ENCODE measurements around the gene TTL.
"Not testable (repeated sequence)": the region's sequence is repeated elsewhere in the genome, so short reads cannot be mapped to it uniquely, and the experiment has no call there.

The TTL gene

DNA sequence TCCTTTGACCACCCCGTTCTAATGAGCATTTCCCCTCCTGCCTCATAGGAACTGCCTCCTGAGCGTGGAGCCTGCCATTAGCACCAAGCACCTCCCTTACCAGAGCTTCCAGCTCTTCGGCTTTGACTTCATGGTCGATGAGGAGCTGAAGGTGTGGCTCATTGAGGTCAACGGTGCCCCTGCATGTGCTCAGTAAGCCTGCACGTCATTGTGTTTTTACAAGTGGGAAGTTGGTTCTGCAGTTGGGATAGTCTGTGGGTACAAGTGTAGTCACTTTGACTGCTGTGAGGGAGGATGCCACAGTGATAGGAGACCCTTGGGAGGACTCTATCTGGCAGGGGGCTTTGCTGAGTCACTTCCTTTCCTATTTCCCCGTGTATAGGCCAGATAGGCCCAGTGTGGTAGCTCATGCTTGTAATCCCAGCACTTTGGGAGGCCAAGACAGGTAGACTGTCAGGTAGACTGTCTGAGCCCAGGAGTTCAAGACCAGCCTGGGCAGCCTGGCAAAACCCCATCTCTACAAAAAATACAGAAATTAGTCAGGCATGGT is 38.4 kb downstream of the TTL start:
- DNase-seq (ENCODE audit: low read depth) = no peak

- no peak for DNase-seq (ENCODE audit: low read depth)
These were observed 41.4 kb downstream of the TTL start for GRCh38 chr2:112523291-112523777.

DNA sequence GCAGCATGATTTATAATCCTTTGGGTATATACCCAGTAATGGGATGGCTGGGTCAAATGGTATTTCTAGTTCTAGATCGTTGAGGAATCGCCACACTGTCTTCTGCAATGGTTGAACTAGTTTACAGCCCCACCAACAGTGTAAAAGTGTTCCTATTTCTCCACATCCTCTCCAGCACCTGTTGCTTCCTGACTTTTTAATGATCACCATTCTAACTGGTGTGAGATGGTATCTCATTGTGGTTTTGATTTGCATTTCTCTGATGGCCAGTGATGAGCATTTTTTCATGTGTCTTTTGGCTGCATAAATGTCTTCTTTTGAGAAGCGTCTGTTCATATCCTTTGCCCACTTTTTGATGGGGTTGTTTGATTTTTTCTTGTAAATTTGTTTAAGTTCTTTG is 42.3 kb downstream of the TTL start:
- not testable (repeated sequence) for DNase-seq (ENCODE audit: low read depth)

DNA sequence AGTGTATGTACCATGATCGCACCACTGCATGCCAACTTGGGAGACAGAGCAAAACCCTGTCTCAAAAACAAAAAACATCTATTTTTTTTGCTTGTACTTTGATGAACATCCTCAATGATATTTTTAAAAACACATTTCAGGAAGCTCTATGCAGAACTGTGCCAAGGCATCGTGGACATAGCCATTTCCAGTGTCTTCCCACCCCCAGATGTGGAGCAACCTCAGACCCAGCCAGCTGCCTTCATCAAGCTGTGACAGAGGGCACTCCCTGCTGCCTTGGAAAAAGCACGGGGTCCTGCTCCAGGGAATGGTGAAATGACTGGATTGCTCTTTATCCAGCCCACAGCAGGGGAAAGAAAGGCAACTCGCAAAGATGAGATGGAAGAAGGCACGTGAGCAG is 46.6 kb downstream of the TTL start:
- DNase-seq (ENCODE audit: low read depth) = no peak

DNA sequence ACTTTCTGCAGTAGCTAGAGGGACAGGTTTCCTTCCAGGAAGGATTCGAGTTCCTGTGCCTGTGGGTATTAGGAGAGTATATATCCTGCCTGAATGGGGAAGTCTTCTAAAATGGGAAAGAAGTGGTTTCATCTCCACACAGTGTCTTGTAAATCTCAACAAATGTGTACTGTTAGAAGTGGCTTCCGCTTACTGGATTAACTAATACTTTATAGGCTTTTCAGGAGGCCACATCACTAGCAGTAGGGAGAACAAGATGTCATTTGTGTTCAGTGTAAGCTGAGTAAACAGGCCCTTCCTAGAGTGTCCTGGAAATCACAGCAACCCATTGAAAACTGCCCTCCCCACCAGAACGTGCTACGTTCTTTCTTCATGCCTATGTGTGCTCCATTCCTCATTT is 47.8 kb downstream of the TTL start:
- DNase-seq (ENCODE audit: low read depth) = no peak

DNA sequence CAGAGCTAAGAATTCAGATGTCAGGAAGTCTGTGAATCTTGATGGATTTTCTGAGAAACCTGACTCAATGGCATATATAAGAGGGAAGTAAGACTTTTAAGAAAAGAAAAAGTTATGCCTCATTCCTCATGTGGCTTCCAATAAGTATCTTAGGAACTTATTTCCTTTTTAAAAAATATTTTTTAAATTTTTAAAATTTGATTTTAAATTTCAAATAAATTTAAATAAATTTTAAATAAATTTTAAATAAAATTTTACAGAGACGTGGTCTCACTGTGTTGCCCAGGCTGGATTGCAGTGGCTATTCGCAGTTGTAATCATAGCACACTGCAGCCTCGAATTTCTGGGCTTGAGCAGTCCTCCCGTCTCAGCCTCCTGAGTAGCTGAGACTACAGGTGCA is 48.8 kb downstream of the TTL start:
- no peak for DNase-seq (ENCODE audit: low read depth)

DNA sequence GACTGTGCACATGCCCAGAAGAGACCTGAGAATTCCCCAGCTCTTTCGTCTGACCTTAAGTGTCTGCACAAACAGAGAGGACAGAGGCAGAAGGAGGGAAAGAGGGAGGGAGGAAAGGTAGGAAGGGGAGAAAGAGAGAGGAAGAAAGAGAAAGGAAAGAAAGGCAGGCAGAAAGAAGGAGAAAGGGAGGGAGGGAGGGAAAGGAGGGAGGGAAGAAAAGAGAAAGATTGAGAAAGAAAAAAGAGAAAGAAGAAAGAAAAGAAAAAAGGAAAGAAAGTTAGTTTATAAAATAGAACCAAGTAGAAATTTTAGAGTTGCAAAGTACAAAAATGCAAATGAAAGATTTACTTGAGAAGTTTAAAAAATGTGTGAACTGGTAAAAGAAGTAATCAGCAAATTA is 52.9 kb downstream of the TTL start:
- DNase-seq (ENCODE audit: low read depth) = no peak

DNA sequence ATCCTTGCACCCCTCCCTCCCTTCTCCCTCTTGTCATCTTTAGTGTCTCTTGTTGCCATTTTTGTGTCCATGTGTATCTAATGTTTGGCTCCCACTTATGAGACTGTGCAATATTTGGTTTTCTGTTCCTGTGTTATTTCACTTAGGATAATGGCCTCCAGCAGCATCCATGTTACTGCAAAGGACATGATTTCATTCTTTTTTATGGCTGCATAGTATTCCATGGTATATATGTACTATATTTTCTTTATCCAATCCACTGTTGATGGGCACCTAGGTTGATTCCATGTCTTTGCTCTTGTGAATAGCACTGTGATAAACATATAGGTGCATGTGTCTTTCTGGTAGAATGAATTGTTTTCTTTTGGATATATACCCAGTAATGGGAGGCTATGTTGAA is 54.7 kb downstream of the TTL start:
- DNase-seq (ENCODE audit: low read depth) = not testable (repeated sequence)

GRCh38 chr2:112539306-112539705 is 57.4 kb downstream of the TTL start:
- no peak for DNase-seq (ENCODE audit: low read depth)

GRCh38 chr2:112540906-112541305 is 59.0 kb downstream of the TTL start:
- no peak for DNase-seq (ENCODE audit: low read depth)

- DNase-seq (ENCODE audit: low read depth) = peak; percentile 51
These were observed 59.6 kb downstream of the TTL start for GRCh38 chr2:112541315-112542122.

DNA sequence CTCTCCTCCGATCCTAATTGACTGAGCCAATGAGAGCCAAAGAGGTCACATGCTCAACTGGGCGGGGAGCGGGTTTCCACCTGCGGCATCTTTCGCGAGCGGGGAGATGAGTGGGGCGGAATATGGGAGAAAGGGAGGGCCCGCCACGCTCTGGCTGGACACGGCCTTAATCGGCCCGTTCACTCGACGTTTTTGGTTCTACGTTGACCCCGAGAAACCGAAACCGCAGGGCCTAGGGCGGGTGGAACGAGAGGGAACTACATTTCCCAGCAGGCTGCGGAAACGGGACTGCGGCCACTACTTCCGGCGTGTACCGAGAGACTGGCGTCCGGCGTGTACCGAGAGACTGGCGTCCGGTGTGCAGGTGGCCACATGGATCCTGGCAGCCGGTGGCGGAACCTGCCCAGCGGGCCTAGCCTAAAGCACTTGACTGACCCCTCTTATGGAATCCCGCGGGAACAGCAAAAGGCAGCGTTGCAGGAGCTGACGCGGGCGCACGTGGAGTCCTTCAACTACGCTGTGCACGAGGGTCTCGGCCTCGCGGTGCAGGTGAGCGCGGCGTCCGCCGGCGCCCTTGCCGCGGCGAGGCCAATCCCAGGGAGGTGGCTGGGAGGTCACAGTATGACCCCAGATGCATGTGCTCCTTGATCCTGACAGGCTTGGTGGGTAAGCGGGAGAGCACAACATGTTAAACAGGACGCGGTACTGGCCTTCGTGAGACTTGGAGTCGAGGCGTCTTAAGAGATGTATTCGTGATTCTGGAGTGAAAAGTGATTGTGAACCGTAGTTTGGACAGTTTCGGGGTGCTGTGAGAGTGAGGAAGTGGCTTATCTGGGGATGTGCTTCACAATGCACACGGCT is 60.4 kb downstream of the TTL start, which contains the start of gene POLR1B:
TSS of gene POLR1B (plus strand) at position 343 of the 861 bp plus-strand sequence. CDS start at position 373, 30 bp downstream.
- peak; percentile 58 for DNase-seq (ENCODE audit: low read depth)

DNA sequence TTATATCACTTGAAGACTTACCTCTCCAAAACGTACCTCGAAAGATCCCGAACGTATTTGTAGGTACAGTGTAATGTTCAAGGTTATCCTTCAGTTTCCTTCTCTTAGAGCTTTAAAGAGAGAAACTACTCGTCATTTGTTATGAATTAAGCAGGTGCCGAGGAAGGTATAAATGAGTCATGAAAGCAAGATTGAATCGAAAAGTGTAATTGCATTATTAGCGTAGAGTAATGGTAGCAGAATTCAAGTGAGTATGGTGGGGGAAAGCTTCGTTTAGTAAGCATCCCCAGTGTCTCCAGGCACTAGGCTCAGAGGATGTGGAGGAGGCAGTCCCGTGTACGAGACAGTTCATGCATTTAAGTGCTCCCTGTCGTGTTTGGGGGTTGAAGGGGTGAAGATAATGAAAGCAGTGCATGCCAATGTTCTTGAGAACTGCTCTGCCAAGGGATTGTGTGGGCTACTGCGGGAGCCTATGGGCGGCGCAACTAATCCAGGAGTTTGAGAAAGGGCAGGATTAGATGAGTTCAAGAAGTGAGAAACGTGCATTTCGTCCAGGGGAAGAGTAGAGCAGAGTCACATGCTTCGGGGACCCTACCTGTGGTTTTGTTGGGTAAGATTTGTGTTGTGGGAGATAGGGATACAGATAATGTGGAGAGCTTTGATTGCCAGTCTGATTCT is 61.2 kb downstream of the TTL start:
- no peak for DNase-seq (ENCODE audit: low read depth)

DNA sequence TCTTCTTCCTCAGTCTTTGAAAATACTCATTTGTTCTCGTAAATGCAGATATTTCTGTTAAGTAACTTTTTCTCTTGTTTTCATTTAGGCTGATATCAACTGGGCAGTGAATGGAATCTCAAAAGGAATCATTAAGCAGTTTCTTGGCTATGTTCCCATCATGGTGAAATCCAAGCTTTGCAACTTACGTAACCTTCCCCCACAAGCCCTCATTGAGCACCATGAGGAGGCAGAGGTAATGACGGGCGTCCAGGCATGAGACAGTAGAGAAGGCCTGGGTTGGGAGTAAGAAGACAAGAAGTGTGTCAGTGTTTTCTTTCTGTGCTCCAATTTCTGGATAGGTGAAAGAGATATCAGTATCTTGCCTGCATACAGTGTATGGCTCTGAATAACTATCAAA is 65.4 kb downstream of the TTL start:
- no peak for DNase-seq (ENCODE audit: low read depth)

- DNase-seq (ENCODE audit: low read depth) = no peak
These were observed 67.0 kb downstream of the TTL start for GRCh38 chr2:112548980-112549379.

DNA sequence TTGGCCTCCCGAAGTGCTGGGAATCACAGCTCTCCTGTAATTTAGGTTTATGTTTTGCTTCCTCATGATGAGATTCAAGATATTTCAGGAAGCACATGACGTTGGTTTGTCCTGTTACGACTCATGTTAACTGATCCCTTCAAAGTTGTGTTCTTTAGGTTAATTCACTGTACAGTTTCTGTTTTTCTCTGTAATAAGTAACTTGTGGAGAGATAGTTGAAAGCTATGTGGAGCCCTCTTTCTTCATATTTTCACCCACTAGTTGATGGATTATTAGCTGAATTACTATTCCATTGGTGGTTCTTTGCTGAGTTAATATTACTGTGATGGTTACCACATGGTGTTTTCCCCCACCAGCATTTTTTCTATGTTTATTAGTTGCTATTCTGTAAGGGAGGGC is 84.1 kb downstream of the TTL start:
- no peak for DNase-seq (ENCODE audit: low read depth)

DNA sequence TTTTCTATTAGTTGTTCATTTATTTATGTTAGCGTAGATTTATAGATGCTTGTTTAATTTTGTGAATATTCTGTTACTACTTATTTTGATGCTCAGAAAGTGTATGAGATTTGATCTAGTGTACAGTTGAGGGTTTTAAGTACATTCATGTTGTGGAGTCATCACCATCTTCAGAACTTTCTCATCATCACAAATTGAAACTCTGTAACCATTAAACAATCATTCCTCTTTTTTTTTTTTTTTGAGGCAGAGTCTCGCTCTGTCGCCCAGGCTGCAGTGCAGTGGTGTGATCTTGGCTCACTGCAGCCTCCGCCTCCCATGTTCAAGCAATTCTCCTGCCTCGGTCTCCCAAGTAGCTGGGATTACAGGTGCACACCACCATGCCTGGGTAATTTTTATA is 84.6 kb downstream of the TTL start:
- DNase-seq (ENCODE audit: low read depth) = not testable (repeated sequence)

DNA sequence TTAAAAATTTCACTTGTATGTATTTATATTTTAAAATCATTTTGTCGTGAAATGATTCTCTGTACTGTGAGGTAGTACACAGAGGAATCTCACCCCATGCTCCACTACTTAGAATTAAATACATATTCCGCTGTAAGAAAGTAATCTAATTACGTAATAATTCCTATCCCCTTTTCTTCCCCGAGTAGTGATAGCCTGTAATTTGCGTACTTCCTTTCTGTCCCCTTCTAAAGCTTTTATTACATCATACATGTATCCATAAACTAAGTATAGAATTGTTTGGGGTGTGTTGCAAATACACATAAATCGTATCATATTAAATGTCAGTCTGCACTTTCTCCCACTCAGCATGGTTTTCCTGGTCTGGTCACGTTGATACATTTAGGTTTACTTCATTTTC is 90.0 kb downstream of the TTL start:
- DNase-seq (ENCODE audit: low read depth) = no peak

GRCh38 chr2:112577756-112578155 is 95.8 kb downstream of the TTL start:
- no peak for DNase-seq (ENCODE audit: low read depth)

GRCh38 chr2:112579241-112579640 is 97.3 kb downstream of the TTL start:
- DNase-seq (ENCODE audit: low read depth) = no peak

DNA sequence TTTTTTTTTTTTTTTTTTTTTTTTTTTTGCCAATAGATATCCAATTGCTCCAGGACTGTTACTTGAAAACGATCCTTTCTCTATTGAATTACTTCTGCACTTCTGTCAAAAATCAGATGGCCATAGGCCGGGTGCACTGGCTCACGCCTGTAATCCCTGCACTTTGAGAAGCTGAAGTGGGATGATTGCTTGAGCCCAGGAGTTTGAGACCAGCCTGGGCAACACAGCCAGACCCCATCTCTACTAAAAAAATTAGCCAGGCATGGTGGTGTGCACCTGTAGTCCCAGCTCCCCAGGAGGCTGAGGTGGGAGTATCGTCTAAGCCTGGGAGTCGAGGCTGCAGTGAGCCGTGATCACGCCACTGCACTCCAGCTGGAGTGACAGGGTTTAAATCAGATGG is 98.1 kb downstream of the TTL start:
- no peak for DNase-seq (ENCODE audit: low read depth)

DNA sequence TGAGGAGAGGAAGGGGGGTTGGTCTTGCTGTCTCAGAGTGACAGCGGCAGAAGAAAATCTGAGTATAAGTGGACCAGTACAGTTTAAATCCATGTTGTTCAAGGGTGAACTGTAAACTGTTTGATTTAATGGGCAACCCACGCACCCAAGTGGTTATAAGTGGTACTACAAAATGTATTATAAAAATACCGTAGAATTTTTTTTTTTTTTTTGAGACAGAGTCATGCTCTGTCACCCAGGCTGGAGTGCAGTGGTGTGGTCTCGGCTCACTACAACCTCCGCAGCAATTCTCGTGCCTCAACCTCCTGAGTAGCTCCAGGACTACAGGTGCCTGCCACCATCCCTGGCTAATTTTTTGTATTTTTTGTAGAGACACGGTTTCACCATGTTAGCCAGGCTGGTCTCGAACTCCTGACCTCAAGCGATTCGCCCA is 100.4 kb downstream of the TTL start:
- peak; percentile 16 for DNase-seq (ENCODE audit: low read depth)

Measured in activated T-cell treated with anti-CD3 and anti-CD28 coated beads for 1 hour (primary cell).